Lower leg skin (tissue), 4 donors: Measurements from ENCODE around the gene CCNYL1. TPM values are rescaled to one million over a fixed set of nuclear protein-coding genes. Genes with fewer than 3 reads are reported as not detected.
"Not testable (repeated sequence)": the region's sequence is repeated elsewhere in the genome, so short reads cannot be mapped to it uniquely, and the experiment has no call there.

Experiments used
- DNase-seq, 2 donors: peaks; one replicate each; pipeline ENCODE4 v3.0.0-alpha.2; 2019; ENCODE audit warnings: low spot score in 2 of 2
- H3K4me3 ChIP-seq: fragments of 200-600 bp; sonication (generic); 2 replicates; pipeline ENCODE4 v1.5.1; 2017; ENCODE audit warnings: mild to moderate bottlenecking, low read depth; ENCODE audit not compliant: poor library complexity, severe bottlenecking
- POLR2A ChIP-seq, 2 donors: fragments of 450-650 bp; IDR thresholded peaks; one replicate each; pipeline ENCODE4 v1.6.1; 2016 to 2017; ENCODE audit warnings: antibody characterized with exemption in 2 of 2, mild to moderate bottlenecking in 1 of 2, moderate library complexity in 1 of 2
- WGBS, 2 donors: methylation state at CpG; one replicate each; pipeline ENCODE4 v1.1.5; 2018; 5-methylcytosine and 5-hydroxymethylcytosine counted together
- intact Hi-C: fragments of 100-400 bp; cut with DNase I; formaldehyde crosslinking; loops from one replicate; pipeline ENCODE4 v1.15.0; 2023; ENCODE audit warnings: low total_unique reads
- total RNA-seq, 4 donors: library from RNA; depleted of rRNA; stranded (reverse); fragments of >200 nt; gene quantifications; one replicate each; pipeline ENCODE4 v1.1.0, GENCODE V29; 2016
- TF ChIP-seq, protein P1 (sequence below), 3 donors: fragments of 450-650 bp; IDR thresholded peaks; one replicate each; pipeline ENCODE4 v1.5.1; 2016; ENCODE audit warnings: antibody characterized with exemption in 3 of 3, mild to moderate bottlenecking in 3 of 3, moderate library complexity in 2 of 3

CCNYL1 gene
- total RNA-seq, 4 donors from 2014 or later = 2.2 to 10.1 (median 3.6) TPM

DNA sequence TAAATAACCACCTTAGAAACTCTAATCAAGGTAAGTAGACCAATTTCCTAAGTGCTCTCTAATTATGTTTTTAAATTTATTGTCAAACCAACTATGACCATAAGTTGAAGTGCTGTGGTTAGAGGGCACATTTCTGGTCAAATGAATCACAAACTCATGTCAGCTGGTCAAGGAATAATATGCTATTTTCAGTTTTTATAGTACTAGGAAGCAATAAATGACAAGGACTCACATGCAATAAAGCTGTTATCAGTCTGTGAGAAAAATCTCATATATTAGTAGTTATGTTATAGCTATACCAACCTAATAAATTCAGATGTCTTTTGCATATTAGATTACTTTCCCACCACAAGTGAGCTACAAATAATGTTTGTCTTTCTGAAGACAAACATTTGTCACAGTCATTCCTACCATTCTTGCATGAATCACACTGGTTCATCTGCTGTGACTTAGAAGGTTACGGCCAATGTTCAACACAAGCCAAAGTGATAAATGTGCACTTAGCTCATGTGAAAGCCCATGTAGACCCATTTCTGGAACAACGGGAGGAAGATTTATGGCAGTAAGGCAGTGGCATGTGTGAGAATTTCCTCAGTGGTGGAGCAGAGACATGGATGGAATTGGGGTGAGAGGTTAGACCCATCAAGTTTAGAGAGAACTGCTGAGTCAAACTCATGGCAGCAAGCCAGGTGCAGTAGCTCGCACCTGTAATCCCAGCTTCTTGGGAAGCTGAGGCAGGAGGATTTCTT is 27.4 kb upstream of the CCNYL1 start:
- TF ChIP-seq, protein P1, sequence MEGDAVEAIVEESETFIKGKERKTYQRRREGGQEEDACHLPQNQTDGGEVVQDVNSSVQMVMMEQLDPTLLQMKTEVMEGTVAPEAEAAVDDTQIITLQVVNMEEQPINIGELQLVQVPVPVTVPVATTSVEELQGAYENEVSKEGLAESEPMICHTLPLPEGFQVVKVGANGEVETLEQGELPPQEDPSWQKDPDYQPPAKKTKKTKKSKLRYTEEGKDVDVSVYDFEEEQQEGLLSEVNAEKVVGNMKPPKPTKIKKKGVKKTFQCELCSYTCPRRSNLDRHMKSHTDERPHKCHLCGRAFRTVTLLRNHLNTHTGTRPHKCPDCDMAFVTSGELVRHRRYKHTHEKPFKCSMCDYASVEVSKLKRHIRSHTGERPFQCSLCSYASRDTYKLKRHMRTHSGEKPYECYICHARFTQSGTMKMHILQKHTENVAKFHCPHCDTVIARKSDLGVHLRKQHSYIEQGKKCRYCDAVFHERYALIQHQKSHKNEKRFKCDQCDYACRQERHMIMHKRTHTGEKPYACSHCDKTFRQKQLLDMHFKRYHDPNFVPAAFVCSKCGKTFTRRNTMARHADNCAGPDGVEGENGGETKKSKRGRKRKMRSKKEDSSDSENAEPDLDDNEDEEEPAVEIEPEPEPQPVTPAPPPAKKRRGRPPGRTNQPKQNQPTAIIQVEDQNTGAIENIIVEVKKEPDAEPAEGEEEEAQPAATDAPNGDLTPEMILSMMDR (IDR thresholded peaks at IDR 0.05) = no peak
- no peak for TF ChIP-seq POLR2A (IDR thresholded peaks at IDR 0.05)
- intact Hi-C loops = no loop called here
- H3K4me3 ChIP-seq = no peak overlapping the region
- DNase-seq = no peak
- WGBS, 2 donors = 42 to 53% methylated on average over 3 of the region's 3 CpGs

DNA sequence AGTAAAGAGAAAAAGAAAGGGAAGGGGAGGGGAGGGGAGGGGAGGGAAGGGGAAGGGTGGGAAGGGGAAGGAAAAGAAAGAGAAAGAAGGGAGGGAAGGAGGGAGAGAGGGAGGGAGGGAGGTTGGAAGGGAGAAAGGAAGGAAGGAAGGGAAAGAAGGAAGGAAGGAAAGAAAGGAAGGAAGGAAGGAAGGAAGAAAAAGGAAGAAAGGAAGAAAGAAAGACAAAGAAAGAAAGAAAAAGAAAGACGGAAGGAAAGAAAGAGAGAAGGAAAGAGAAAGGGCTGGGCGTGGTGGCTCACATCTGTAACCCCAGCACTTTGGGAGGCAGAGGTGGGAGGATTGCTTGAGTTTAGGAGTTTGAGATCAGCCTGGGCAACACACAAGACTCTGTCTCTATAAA is 24.6 kb upstream of the CCNYL1 start:
- WGBS, 2 donors = 50 to 78% methylated on average over 2 of the region's 2 CpGs
- no peak overlapping the region for H3K4me3 ChIP-seq
- intact Hi-C loops = no loop called here
- TF ChIP-seq, protein P1 (IDR thresholded peaks at IDR 0.05) = no peak
- no peak for TF ChIP-seq POLR2A (IDR thresholded peaks at IDR 0.05)
- no peak for DNase-seq

DNA sequence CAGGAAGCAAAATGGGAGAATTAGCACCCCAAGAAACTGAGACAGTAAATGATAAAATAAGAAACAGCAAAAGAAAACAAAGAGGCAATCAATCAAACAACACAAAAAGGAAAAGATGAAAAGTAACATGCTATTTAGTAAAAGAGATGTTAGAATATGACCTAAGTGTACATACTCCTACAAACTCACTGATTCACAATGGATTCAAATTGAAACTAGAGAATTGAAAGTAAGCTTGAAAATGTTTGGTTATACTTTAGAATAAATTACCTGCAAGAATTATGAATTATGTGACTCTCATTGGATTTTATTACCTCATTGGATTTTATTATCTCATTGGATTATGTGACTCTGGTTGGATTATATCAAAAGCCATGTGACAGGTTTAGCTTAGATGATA is 22.8 kb upstream of the CCNYL1 start:
- TF ChIP-seq, protein P1 (IDR thresholded peaks at IDR 0.05) = no peak
- TF ChIP-seq POLR2A (IDR thresholded peaks at IDR 0.05) = no peak
- DNase-seq = no peak
- intact Hi-C loops = no loop called here
- no peak overlapping the region for H3K4me3 ChIP-seq

DNA sequence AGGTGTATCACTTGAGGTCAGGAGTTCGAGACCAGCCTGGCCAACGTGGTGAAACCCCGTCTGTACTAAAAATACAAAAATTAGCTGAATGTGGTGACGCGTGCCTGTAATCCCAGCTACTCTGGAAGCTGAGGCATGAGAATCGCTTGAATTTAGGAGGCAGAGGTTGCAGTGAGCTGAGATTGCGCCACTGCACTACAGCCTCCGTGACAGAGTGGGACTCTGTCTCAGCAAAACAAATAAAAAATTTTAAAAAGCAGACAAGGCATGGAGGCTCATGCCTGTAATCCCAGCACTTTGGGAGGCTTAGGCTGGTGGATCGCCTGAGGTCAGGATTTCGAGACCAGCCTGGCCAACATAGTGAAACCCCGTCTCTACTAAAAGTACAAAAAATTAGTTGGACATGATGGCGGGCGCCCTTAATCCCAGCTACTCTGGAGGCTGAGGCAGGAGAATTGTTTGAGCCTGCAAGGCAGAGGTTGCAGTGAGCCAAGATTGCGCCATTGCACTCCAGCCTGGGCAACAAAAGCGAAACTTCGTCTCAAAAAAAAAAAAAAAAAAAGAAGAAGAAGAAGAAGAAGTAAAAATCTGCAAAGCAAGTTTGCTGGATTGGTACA is 20.5 kb upstream of the CCNYL1 start:
- DNase-seq, intact Hi-C loops, H3K4me3 ChIP-seq: not testable (repeated sequence)
- 77 to 88% methylated on average over 16 of the region's 16 CpGs for WGBS, 2 donors

DNA sequence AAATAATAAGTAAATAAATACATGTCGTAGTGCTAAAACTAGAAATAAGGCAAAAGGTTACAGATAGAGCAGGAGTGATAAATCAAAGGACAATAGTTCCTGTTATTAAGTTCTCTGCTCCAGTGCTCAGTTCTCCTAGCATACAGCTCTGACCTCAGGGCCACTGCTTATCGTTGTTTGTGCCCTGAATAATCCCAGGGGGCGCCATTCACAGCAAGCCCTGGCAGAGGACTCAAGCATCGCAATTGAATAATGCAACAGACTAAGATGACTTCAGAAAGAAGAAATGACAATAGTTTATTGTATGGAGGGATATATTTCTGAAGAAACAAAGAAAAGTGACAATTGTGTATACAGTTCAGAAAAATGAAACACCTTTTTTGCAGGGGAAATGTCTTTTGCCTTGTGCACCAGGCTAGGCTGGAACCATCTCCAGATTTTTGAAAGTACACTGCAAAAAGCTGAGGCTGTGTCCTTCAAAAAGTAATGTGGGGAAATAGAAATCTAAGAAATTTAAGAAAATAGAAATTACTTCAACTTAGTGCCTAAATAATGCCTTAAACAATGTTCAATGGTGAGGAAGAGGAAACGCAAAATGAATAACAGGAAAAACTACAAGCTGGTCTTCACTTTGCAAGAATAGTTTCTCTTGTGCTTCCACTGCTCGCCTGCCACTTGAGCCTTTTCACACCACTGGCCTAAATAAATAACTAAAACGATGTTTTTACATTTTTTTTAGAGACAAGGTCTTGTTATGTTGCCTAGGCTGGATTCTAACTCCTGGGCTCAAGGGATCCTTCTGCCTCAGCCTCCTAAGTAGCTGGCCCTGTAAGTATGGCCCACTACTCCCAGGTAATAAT is 19.0 kb upstream of the CCNYL1 start:
- H3K4me3 ChIP-seq = no peak overlapping the region
- TF ChIP-seq POLR2A (IDR thresholded peaks at IDR 0.05) = no peak
- TF ChIP-seq, protein P1 (IDR thresholded peaks at IDR 0.05) = no peak
- DNase-seq = no peak
- intact Hi-C loops = no loop called here
- WGBS, 2 donors = 52% methylated on average over 7 of the region's 7 CpGs

DNA sequence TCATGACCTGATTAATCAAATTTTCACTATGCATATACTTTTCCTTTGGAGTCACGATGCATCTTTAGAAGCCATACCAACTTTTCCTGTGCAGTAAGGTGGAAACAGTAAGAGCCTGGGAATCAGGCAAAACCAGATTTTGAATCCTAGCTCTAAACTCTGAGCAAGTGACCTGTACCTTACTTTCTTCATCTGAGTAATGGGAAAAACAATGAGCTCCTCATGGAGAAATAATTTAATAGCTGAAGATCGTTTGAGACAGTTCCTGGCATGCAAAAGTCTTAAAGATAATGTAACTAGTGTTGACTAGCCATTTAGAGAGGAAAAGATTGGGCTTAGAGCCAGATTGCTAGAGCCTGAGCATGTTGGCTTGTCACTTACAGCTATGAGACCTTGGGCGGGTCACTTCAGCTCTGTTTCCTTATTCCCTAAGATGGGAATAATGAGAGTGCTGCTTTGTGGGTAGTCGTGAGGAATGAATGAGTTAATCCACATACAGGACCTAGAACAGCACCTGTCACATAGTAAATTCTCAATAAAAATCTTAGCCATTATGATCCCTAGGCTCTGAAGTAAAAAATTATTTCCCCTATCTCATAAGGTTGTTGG is 17.7 kb upstream of the CCNYL1 start:
- no peak for DNase-seq
- no peak overlapping the region for H3K4me3 ChIP-seq
- intact Hi-C loops = no loop called here
- TF ChIP-seq, protein P1 (IDR thresholded peaks at IDR 0.05) = no peak
- TF ChIP-seq POLR2A (IDR thresholded peaks at IDR 0.05) = no peak
- WGBS, 2 donors = 52 to 55% methylated on average over 4 of the region's 4 CpGs
